Fibroblast of skin of scalp (primary cell): ENCODE measurements around the gene AMIGO3.
"Not testable (repeated sequence)": the region's sequence is repeated elsewhere in the genome, so short reads cannot be mapped to it uniquely, and the experiment has no call there.

ENCODE experiments used
- DNase-seq: peaks from one replicate; pipeline ENCODE4 v3.0.0-alpha.2; 2013

The AMIGO3 gene

DNA sequence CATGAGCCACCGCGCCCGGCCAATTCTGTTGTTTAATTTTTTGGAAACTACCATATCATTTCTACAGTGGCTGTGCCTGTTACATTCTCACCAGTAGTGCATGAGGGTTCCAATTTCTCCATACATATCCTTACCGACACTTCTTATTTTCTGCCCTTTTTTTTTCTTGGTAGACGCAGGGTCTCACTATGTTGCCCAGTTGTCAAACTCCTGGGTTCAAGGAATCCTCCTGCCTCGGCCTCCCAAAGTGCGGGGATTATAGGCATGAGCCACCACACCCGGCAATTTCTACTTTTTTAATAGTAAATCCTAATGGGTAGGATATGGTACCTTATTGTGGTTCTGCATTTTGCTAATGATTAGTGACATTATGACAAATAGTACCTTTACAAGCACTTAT, 9.6 kb downstream of the AMIGO3 start:
- DNase-seq: no peak

DNA sequence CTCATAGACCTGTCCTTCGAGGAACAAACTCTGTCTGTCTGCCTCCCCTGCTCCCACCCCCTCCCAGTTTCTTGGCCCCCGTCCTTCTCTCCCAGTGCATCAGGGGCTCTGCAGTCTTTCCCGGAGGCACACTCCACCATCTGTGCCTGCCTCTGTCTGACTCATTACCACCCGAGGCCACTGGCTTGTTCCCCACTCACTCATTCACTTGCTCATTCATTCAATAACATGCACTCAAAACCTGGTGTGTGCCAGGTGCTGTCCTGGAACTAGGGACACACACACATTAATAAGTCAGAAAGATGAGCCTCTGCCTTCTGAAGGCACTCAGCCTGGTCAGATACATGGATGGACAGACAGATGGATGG, 12.4 kb downstream of the AMIGO3 start:
- no peak for DNase-seq

GRCh38 chr3:49706456-49707112, 12.9 kb downstream of the AMIGO3 start:
- no peak for DNase-seq

DNA sequence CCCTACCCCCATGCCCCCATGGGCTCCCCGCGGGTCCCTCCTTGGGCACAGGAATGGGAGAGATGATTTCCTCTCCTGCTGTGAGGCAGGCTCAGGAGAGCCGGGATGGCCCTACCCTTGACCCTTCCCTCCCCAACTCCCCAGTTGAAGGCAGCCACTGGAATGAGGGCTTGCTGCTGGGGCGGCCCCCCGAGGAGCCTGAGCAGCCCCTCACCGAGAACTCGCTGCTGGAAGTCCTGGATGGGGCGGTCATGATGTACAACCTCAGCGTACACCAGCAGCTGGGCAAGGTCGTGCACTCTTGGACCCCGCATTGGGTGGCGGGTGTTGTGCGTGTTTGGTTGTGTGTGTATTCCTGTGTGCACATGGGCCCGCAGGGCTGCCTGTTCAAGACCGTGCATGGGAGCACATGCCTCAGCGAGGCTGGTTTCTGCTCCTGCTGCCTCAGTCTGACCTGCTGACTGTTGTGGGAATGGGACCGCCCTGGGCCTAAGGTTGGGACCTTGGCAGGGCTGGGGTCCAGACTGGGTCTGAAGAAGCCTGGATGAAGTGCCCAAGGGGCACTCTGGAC, 14.0 kb downstream of the AMIGO3 start:
- no peak for DNase-seq

GRCh38 chr3:49704629-49705028, 14.9 kb downstream of the AMIGO3 start:
- DNase-seq: no peak

- no peak for DNase-seq
These were observed 15.5 kb downstream of the AMIGO3 start for GRCh38 chr3:49703956-49704355.

GRCh38 chr3:49703443-49703927, 16.0 kb downstream of the AMIGO3 start:
- peak; percentile 64 for DNase-seq

DNA sequence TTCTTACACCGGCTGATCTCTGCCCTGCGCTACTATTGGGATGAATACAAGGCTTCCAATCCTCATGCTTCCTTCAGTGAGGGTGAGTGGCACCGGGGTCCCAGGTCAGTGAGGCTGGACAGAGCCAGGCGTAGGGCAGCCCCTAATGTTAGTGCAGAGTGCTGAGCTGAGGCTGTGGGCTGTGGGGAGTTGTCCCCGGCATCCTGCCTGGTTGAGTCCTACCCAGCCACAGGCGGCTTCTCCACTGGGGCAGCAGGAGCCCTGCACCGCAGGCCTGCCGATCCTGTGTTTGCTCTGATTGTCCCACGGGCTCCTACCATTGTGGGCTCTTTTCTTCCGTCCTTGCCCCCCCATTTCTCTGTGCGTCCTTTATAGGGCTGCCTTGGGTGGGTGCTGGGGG, 16.8 kb downstream of the AMIGO3 start:
- DNase-seq: no peak

- no peak for DNase-seq
These were observed 18.0 kb downstream of the AMIGO3 start for GRCh38 chr3:49701388-49702077.

DNA sequence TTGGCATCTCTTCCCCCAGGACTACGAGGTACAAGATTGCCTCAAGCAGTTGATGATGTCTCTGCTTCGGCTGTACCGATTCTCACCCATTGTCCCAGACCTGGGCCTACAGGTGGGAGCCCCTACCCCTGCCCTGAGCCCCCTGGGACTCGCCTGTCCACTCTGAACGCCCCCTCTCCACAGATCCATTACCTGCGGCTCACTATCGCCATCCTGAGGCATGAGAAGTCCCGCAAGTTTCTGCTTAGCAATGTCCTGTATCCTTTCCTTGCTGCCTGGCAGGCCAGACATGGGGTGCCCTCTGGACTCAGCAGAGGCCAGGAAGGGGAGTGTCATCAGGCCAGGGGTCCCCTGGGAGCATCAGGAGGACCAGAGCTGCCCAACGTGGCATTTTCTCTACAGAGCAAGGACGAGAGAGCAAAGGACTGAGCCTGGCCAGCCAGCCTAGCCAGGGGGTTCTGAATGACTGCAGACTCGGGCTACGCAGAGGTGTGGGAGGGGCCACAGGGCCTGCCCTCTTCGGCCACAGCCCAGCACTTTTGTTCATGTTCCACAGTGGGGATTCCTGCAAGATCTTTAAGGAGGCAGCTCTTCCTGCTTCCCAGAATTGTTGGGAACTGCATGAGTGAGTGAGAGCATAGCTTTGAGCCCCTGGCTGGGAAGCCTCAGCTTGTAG, 18.9 kb downstream of the AMIGO3 start:
- DNase-seq: no peak

DNA sequence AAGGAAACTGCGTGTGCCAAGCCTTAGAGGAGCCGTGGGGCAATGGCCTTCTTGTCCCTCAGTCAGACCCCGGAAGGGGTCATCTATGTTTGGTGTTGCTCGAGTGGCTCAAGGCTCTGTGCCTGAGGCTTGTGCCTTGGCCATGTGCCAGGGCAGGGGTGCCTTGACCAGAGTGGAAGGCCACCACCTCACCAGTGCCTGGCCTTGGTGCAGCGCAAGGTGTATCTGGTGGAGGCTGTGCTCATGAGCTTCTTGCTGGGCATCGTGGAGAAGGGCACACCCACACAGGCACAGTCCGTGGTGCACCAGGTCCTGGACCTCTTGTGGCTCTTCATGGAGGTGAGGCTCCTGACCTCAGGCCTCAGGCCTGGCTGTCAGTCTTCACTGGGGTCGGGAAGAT, 19.5 kb downstream of the AMIGO3 start:
- DNase-seq: no peak

DNA sequence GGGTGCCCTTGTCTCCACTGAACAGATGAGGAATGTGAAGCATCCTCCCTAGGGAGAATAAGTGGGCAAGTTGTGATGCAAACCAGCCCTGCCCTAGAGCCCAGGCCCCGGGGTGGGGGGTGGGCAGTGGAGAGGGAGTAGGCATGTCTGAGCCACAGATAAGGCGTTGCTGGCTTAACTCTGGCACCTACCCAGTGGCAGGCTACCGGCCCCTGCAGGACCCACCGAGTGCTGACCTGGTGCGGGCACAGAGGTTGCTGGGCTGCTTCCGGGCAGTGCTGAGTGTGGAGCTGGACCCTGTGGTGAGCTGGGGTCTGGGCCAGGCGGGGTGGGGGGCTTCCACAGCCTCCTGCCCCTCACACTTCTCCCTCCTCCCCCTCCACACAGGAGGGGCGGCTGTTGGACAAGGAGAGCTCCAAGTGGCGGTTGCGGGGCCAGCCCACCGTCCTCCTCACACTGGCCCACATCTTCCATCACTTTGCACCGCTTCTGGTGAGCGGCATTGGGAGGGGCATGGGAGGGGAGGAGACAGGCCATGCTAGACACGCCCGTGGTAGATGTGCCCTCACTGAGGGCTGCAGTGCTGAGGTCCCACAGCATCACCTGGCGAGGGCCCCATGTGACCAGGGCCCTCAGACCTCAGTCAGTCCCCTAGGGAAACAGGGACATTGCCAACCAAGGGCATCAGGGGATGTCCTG, 20.1 kb downstream of the AMIGO3 start:
- peak; percentile 57 for DNase-seq

GRCh38 chr3:49695350-49696015, 24.0 kb downstream of the AMIGO3 start:
- DNase-seq: not testable (repeated sequence)

GRCh38 chr3:49694409-49695070, 24.9 kb downstream of the AMIGO3 start:
- DNase-seq: not testable (repeated sequence)

- not testable (repeated sequence) for DNase-seq
These were observed 28.0 kb downstream of the AMIGO3 start for GRCh38 chr3:49691481-49691880.

- not testable (repeated sequence) for DNase-seq
These were observed 28.6 kb downstream of the AMIGO3 start for GRCh38 chr3:49690856-49691255.

GRCh38 chr3:49689908-49690624, 29.4 kb downstream of the AMIGO3 start:
- DNase-seq: not testable (repeated sequence)

DNA sequence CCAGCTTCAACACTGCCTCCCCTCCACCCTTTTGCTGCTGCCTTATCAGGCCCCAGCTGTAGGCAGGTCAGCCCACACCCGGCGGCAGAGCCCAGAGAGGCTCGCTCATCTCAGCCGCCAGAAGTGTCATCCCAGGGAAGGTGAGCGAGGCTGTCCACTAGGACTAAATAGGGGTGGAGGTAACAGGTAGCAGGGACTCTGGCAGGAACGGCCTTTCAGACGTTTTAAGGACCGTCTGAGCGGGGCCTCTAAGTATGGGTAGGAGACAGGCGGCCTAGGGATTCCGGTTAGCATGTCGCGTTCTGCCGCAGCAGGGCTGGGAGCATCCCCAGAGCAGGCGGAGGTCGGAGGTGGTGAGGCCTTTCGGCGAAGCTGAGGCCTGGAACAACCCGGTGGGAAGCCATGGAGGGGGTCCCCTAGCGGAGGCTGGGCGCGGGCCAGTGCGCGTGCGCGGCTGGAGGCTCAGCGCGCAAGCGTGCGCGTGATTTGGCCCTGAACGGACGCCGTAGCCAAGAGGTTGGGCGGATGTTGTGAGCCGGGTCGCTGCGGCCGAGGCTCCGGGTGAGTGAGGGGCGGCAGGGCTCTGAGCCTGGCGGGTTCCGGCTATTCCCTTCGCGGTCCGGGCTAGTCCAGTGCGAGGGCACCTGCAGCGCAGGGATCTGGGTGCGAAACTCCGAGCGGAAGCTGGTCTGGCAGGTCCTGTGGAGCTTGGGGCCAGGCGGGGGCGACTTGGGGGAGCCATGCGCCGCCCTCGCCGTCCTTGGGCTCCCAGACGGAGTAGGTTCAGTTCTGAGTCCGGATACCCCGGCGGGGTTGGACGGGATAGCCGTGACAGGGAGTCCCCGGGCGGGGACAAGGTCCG, 30.2 kb downstream of the AMIGO3 start, which contains the start of the genes MST1 and RNF123:
MST1 (minus strand) TSS at position 429 of the 862 bp plus-strand sequence. CDS start 783 bp downstream, outside the sequence.
RNF123 (plus strand) TSS at position 512 of the 862 bp plus-strand sequence. CDS start 1,609 bp downstream, outside the sequence.
- peak; percentile 92 for DNase-seq

- DNase-seq: not testable (repeated sequence)
These were observed 31.0 kb downstream of the AMIGO3 start for GRCh38 chr3:49688338-49689045.
